ENCODE results near the gene DOCK4. TPM values are rescaled to one million over a fixed set of nuclear protein-coding genes. Genes with fewer than 3 reads are reported as not detected.

DOCK4 gene
- total RNA-seq, 2 experiments from 2014 or later: 1.4 to 1.7 TPM

GRCh38 chr7:111752022-111752582, 454.1 kb downstream of the DOCK4 start:
- peaks cover 1% of the 10 kb centered on the region for H3K4me1 Mint-ChIP-seq
- no peaks in the 10 kb centered on the region for H3K9me3 Mint-ChIP-seq
- POLR2A ChIA-PET: no interaction called here
- DNase-seq (peak; percentile 57), ATAC-seq (ENCODE audit: low read depth) (peak; percentile 72)
- H3K27me3 Mint-ChIP-seq: peaks cover 7% of the 10 kb centered on the region
- H3K36me3 Mint-ChIP-seq: no peaks in the 10 kb centered on the region
- no peak overlapping the region for H3K27ac Mint-ChIP-seq
- no peak overlapping the region for H3K4me3 Mint-ChIP-seq

- Mint-ChIP-seq H3K27ac (no peak overlapping the region), H3K4me3 (no peak overlapping the region), H3K4me1 (peaks cover 1% of the 10 kb centered on the region), H3K36me3 (no peaks in the 10 kb centered on the region), H3K9me3 (no peaks in the 10 kb centered on the region), H3K27me3 (peaks cover 3% of the 10 kb centered on the region)
- ATAC-seq (ENCODE audit: low read depth): no peak
- no peak for DNase-seq
- POLR2A ChIA-PET: interaction anchor here (0.6 kb wide), 1 partner anchor 11 kb away, joined by 7 read pairs; no protein-coding TSS in a partner anchor
Measured at GRCh38 chr7:111750878-111751277, 455.3 kb downstream of the DOCK4 start.

- no peak overlapping the region for H3K27ac Mint-ChIP-seq
- H3K36me3 Mint-ChIP-seq: no peaks in the 10 kb centered on the region
- no peaks in the 10 kb centered on the region for H3K9me3 Mint-ChIP-seq
- POLR2A ChIA-PET: interaction anchor here (0.6 kb wide), 1 partner anchor 10 kb away, joined by 7 read pairs; no protein-coding TSS in a partner anchor
- ATAC-seq (ENCODE audit: low read depth) (no peak), DNase-seq (no peak)
- H3K4me3 Mint-ChIP-seq: no peak overlapping the region
- peaks cover 1% of the 10 kb centered on the region for H3K4me1 Mint-ChIP-seq
- H3K27me3 Mint-ChIP-seq: peaks cover 5% of the 10 kb centered on the region
Measured at GRCh38 chr7:111750228-111750627, 456.0 kb downstream of the DOCK4 start.

- no peaks in the 10 kb centered on the region for H3K36me3 Mint-ChIP-seq
- H3K4me1 Mint-ChIP-seq: peaks cover 1% of the 10 kb centered on the region
- H3K27ac Mint-ChIP-seq: no peak overlapping the region
- peaks cover 6% of the 10 kb centered on the region for H3K27me3 Mint-ChIP-seq
- DNase-seq: no peak
- no peak for ATAC-seq (ENCODE audit: low read depth)
- H3K4me3 Mint-ChIP-seq: no peak overlapping the region
- no peaks in the 10 kb centered on the region for H3K9me3 Mint-ChIP-seq
- POLR2A ChIA-PET: no interaction called here
Measured at GRCh38 chr7:111749625-111750024, 456.6 kb downstream of the DOCK4 start.

- DNase-seq (no peak), ATAC-seq (ENCODE audit: low read depth) (no peak)
- POLR2A ChIA-PET: no interaction called here
- no peak overlapping the region for H3K4me3 Mint-ChIP-seq
- no peak overlapping the region for H3K27ac Mint-ChIP-seq
- no peaks in the 10 kb centered on the region for H3K9me3 Mint-ChIP-seq
- peaks cover 1% of the 10 kb centered on the region for H3K4me1 Mint-ChIP-seq
- H3K36me3 Mint-ChIP-seq: no peaks in the 10 kb centered on the region
- peaks cover 6% of the 10 kb centered on the region for H3K27me3 Mint-ChIP-seq
Measured at GRCh38 chr7:111747718-111748117, 458.5 kb downstream of the DOCK4 start.

GRCh38 chr7:111746950-111747349, 459.2 kb downstream of the DOCK4 start:
- H3K4me3 Mint-ChIP-seq: no peak overlapping the region
- H3K4me1 Mint-ChIP-seq: no peaks in the 10 kb centered on the region
- H3K36me3 Mint-ChIP-seq: no peaks in the 10 kb centered on the region
- ATAC-seq (ENCODE audit: low read depth) (no peak), DNase-seq (no peak)
- no peak overlapping the region for H3K27ac Mint-ChIP-seq
- peaks cover 6% of the 10 kb centered on the region for H3K27me3 Mint-ChIP-seq
- POLR2A ChIA-PET: no interaction called here
- H3K9me3 Mint-ChIP-seq: no peaks in the 10 kb centered on the region

GRCh38 chr7:111744501-111745155, 461.6 kb downstream of the DOCK4 start:
- peaks cover 6% of the 10 kb centered on the region for H3K27me3 Mint-ChIP-seq
- H3K4me1 Mint-ChIP-seq: no peaks in the 10 kb centered on the region
- H3K27ac Mint-ChIP-seq: no peak overlapping the region
- POLR2A ChIA-PET: no interaction called here
- H3K36me3 Mint-ChIP-seq: no peaks in the 10 kb centered on the region
- DNase-seq (no peak), ATAC-seq (ENCODE audit: low read depth) (no peak)
- H3K9me3 Mint-ChIP-seq: no peaks in the 10 kb centered on the region
- H3K4me3 Mint-ChIP-seq: no peak overlapping the region

GRCh38 chr7:111743244-111743847, 462.9 kb downstream of the DOCK4 start:
- Mint-ChIP-seq H3K4me3 (no peak overlapping the region), H3K4me1 (no peaks in the 10 kb centered on the region), H3K27ac (no peak overlapping the region), H3K36me3 (no peaks in the 10 kb centered on the region), H3K9me3 (no peaks in the 10 kb centered on the region), H3K27me3 (peaks cover 6% of the 10 kb centered on the region)
- ATAC-seq (ENCODE audit: low read depth) (no peak), DNase-seq (no peak)
- POLR2A ChIA-PET: no interaction called here

GRCh38 chr7:111741811-111742240, 464.4 kb downstream of the DOCK4 start:
- Mint-ChIP-seq H3K4me3 (no peak overlapping the region), H3K27me3 (peaks cover 3% of the 10 kb centered on the region), H3K4me1 (no peaks in the 10 kb centered on the region), H3K27ac (no peak overlapping the region), H3K36me3 (no peaks in the 10 kb centered on the region), H3K9me3 (no peaks in the 10 kb centered on the region)
- DNase-seq (no peak), ATAC-seq (ENCODE audit: low read depth) (peak; percentile 47)
- POLR2A ChIA-PET: interaction anchor here (0.8 kb wide), 1 partner anchor 742 kb away, joined by 3 read pairs; no protein-coding TSS in a partner anchor

GRCh38 chr7:111740942-111741341, 465.3 kb downstream of the DOCK4 start:
- Mint-ChIP-seq H3K4me1 (no peaks in the 10 kb centered on the region), H3K27ac (no peak overlapping the region), H3K27me3 (peaks cover 3% of the 10 kb centered on the region), H3K36me3 (no peaks in the 10 kb centered on the region), H3K4me3 (no peak overlapping the region), H3K9me3 (no peaks in the 10 kb centered on the region)
- DNase-seq (no peak), ATAC-seq (ENCODE audit: low read depth) (no peak)
- POLR2A ChIA-PET: no interaction called here

GRCh38 chr7:111736552-111736874, 469.7 kb downstream of the DOCK4 start:
- no peaks in the 10 kb centered on the region for H3K9me3 Mint-ChIP-seq
- ATAC-seq (ENCODE audit: low read depth): no peak
- POLR2A ChIA-PET: no interaction called here
- no peak overlapping the region for H3K4me3 Mint-ChIP-seq
- H3K36me3 Mint-ChIP-seq: no peaks in the 10 kb centered on the region
- no peaks in the 10 kb centered on the region for H3K4me1 Mint-ChIP-seq
- H3K27me3 Mint-ChIP-seq: no peaks in the 10 kb centered on the region
- no peak for DNase-seq
- no peak overlapping the region for H3K27ac Mint-ChIP-seq

- ATAC-seq (ENCODE audit: low read depth) (no peak), DNase-seq (no peak)
- POLR2A ChIA-PET: no interaction called here
- Mint-ChIP-seq H3K9me3 (no peaks in the 10 kb centered on the region), H3K27me3 (no peaks in the 10 kb centered on the region), H3K36me3 (no peaks in the 10 kb centered on the region), H3K4me1 (no peaks in the 10 kb centered on the region), H3K27ac (no peak overlapping the region), H3K4me3 (no peak overlapping the region)
Measured at GRCh38 chr7:111735661-111736551, 470.3 kb downstream of the DOCK4 start.

- DNase-seq: no peak
- Mint-ChIP-seq H3K36me3 (no peaks in the 10 kb centered on the region), H3K4me1 (no peaks in the 10 kb centered on the region), H3K27me3 (no peaks in the 10 kb centered on the region), H3K27ac (no peak overlapping the region), H3K9me3 (no peaks in the 10 kb centered on the region), H3K4me3 (no peak overlapping the region)
- no peak for ATAC-seq (ENCODE audit: low read depth)
- POLR2A ChIA-PET: no interaction called here
Measured at GRCh38 chr7:111734954-111735660, 471.1 kb downstream of the DOCK4 start.

Measured in activated naive CD8-positive, alpha-beta T cell treated with anti-CD3 and anti-CD28 coated beads, Interleukin-2, amount 10 ng/mL, durations not matched to agents 7 days and 5 days (primary cell).